SKM-1 (cell line): ENCODE measurements around the gene PDLIM5.

Source experiments
- DNase-seq: peaks from one replicate; lab custom pipeline; 2025; ENCODE audit not compliant: unreplicated experiment; lab: John Stamatoyannopoulos, UW

The PDLIM5 gene

DNA sequence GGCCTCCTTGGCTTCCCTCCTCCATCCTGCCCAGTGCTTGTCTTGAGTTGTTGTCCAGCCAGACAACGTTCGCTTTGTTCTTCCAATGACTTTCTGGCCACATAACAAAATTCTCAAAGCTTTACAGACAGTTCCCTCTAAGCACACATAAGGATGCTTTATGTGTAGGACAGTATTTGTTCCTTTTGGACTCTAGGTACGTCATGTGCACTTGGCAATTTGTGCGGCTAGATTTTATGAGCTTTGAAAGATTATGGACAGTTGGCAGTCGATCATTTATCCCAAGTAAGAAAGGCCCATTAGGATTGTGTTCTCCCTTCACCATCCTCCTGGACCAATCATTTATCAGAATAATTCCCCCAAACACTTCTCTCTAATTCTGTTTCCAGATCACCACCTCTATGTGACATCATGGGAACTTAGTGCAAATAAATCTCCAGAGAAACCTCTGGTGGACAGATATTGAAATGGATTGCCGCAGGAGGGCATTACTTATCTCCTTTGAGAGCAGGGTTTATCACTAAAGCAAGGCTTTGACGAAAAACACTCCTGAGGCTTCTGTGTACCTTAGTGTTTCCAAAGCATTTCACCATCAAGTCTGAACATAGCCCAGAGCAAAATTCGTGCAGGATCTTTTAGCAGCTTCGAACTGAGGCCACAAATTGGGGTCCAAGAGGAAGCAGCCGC lies 228.6 kb downstream of the PDLIM5 start:
- no peak for DNase-seq

DNA sequence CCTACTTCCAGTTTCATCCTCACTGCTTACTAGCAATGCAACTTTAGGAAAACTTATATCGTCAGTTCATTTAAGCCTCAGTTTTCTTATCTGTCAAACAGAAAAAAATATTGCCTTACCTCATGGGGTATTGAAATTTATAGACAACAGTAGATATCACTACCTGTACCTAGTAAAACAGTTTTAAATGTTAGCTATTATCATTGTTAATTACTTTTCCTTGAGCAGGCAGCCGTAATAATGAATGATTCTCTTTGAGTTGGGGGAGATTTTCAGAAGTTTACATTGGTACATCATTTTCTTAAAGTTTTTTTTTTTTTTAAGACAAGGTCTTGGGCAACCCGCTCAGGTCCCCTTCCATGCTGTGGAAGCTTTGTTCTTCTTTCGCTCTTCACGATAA lies 234.3 kb downstream of the PDLIM5 start:
- DNase-seq = no peak

DNA sequence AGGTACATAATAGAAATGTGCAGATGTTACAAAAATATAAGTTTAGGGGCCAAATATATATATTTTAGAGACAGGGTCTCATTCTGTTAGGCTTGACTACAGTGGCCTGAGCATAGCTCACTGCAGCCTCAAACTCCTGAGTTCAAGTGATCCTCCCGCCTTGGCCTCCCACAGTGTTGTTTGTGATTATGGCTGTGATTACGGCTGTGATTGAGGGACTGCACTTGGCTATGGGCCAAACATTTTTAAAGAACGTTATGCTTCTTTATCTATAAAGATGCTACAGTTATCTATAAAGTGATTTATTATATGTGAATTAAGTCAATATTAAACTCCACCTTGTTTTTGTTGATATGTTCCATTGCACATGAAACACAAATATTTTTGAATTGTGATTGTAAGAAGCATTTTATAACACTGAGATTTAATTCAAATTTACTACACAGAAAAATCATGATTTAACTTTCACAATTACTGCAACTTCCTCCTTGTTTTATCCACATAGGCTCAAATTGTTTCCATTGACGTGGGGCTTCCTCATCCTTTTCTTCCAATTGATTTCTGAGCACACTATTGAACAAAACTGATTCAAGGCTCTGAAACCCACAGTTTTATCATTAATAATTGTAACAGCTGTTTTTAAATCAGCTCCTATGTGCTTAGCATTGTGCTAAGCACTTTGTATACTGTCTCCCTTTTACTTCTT lies 237.6 kb downstream of the PDLIM5 start:
- DNase-seq = no peak

DNA sequence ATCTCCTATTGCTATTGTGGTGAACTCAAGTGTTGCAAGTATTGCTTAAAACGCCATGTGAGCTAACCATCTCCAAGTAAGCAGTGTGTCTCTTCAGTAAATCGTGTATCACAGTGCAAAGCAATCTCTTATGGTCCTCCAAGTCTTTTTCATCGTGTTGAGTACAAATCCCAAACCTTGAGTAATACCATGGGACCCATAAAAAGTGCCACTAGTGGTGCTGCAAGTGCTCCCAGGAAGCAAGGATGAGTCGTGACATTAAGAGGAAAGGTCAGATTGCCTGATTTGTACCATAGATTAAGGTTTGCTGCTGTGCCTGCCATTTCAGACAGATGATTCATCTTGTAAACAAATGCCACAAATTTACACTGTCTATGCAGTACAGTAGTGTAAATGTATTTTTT lies 239.1 kb downstream of the PDLIM5 start:
- DNase-seq = no peak

DNA sequence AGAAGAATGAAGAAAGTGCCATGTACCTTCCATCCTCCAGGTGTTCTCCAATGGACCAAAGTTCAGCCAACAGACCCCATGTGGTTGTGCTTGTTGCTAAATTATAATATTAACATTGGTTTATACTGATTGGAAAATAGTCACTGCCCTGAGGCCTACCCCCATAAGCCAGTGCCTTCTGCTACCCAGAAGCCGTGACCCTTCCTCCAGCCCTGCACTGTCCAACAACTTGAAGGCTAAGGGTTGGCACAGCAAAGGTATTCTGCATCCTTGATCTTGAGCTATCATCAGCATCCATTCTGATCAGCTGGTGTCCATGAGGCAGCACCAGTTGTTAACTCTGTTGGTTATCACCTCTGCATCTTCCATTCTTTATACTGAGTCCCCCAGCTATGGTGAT lies 239.8 kb downstream of the PDLIM5 start:
- no peak for DNase-seq

DNA sequence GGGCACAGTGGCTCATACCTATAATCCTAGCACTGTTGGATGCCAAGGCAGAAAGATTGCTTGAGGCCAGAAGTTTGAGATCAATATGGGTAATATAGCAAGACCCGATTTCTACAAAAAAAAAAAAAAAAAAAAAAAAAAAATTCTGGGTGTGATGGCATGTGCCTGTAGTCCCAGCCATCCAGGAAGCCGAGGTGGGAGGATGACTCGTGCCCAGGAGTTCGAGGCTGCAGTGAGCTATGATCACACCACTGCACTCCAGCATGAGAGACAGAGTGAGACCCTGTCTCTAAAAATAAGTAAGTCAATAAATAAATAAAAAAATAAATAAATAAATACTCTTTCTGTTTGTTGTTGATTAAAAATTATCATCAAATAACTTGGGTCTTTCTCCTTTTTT lies 243.6 kb downstream of the PDLIM5 start:
- DNase-seq = no peak

DNA sequence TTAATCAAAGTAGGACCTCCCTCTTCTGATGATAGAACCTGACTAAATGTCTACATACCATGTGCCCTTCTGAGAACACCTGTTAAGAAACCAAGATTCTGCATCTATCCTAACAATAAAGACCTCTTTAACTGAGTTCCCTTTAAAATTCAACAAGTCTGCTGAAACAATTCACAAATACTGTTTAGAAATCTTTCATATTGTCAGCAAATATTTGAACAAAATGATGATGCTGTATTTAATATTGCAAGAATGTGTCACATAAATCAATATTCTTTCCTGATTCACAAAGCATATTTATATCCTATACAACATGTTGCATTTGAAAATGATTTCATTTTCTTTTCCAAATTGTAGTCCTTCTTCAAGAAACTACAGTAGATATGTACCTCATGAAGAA lies 246.4 kb downstream of the PDLIM5 start:
- no peak for DNase-seq

DNA sequence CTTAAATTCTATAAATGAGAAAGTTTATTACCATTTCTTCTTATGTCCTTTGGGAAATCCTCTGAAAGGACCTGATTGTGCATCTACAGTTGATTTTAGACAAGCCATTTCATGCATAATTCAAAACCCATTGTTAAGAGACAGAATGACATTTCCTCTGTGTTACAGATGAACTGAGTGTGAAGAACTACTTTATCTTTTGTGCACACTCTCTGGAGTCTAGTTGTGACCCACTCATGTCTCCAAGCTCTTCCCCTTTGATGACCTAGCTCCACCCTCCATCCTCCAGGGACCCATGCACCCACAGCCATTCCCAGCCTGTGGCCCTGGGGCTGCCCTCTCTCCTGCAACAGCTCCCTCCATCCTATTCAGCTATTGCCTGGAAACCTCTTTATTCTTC lies 248.6 kb downstream of the PDLIM5 start:
- no peak for DNase-seq

DNA sequence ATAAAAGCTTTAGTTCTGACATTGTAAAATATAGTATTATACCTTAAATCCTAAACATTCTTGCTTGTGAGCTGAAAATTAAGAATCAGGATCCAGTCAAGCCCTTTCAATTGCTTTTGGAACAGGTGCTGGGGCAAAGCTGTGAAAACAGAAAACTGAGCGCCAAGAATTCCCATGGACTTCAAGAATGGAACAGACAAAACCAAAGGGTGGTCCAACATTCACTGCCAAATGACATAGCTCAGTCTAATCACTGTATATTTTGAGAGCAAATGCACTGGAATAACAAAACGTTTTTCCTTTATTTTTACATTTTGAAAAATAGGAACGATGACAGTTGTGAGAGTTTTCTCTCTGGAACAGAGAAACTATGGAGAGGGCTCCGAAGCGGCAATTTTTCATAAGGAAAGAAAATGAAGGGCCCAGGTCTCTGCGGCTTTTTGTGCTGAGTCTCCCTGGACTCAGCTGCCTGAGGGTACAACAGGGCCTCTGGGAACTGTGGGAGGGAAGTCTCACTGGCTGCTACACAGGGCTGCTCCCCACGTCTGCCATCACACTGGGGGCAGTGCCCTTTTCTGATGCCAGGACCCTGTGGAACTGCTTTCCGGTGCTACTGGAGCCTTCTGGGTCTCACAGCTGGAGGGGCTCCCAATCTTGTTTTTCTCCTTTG lies 250.0 kb downstream of the PDLIM5 start:
- no peak for DNase-seq

DNA sequence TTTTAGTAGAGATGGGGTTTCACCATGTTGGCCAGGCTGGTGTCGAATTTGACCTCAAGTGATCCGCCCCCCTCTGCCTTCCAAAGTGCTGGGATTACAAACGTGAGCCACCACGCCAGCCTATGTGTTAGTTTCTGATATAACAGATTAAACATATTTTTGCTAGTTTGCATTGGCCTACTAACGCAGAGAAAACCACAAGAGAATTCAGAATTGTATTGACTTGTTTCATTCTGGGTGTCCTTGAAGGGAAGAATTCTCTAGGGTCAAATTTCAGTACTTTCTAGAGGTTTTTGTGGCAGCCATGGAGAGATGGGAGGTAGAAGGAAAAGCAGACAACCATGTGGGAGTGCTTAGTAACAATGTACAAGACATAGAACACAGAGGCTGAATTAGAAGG lies 259.9 kb downstream of the PDLIM5 start:
- no peak for DNase-seq

DNA sequence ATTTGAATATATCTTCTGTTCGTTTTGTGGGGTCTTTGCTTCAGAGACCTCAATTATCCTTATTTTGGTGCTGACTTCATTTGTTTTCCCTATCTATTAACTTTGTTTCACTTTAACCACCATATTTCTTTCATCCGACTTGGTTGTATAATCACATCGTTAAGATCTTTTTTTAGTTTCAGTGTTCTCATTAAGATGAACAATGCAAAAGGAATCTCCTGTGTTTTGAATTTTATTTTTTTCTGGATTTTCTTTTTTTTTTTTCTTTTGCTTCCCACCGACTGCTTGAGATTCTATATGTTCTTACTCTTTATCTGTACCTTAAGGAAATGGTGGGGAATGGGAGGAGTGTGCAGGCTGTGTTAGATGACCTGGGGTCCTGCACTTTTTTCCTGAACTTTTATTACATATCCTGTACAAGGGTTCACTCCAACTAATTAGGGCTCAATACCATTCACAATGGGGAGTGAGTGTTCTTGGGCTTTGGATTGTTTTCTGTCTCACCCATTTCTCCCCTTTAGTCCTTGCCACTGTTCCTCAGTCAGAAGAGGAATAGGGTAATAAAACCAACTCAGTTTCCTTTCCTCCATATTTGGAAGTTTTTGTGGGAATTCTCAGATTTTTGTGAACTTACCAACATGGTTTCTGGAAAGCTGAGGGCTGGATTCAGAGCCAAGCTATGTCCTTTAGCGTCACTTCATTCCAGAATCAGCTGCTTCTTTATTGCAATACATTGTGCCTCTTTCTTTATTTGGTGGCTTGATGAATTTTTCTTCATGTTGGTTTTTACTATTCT lies 262.8 kb downstream of the PDLIM5 start:
- no peak for DNase-seq

DNA sequence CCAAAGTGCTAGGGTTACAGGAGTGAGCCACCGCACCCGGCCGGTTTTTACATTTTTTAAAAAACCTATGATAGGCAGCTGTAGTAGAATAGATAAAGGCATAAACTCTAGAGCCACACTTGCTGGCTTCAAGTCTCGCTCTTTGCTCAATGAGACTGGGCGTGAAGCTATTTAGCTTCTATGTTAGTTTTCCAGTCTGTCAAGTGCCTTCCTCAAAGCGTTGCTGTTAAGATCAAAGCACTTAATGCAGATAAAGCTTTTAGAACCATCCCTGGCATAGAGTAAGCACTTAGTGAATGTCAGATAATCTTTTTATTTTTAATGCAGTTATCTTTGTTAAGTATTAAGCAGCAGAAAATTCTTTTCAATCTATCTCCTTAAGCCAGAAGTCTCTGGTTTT lies 264.0 kb downstream of the PDLIM5 start:
- DNase-seq = no peak
